Astrocyte (in vitro differentiated cells and primary cell): Measurements from ENCODE around the gene HES5.

Experiments used
- EZH2 ChIP-seq: IDR thresholded peaks from 2 replicates; pipeline ENCODE4 v1.6.1; 2012; ENCODE audit warnings: mild to moderate bottlenecking, low read length, inconsistent platforms; ENCODE audit not compliant: insufficient read depth
- TF ChIP-seq, protein P1 (sequence below): IDR thresholded peaks from 2 replicates; pipeline ENCODE4 v1.5.1; 2011; ENCODE audit warnings: low read depth, mild to moderate bottlenecking, inconsistent platforms, low read length, moderate library complexity; ENCODE audit not compliant: insufficient read depth

DNA sequence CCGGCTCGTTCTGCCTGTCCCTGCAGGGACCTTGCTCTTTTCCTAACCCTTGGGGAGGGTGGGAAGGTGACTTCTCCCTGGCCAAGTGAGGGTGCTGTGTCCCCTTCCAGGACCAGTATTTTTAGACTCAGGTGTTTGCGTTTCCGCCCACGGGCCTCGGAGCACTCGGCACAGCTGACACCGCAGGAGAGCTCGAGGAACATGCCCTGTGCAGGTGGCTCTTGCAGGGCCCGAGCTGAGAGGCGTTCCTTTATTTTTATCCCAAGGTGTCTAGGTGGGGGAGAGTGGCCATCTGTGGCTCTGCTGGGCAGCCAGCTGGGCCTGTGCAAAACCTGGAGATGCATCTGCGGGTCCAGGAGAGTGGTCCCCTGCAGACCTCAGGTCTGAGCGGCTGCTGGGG lies 38.0 kb downstream of the HES5 start:
- TF ChIP-seq, protein P1, sequence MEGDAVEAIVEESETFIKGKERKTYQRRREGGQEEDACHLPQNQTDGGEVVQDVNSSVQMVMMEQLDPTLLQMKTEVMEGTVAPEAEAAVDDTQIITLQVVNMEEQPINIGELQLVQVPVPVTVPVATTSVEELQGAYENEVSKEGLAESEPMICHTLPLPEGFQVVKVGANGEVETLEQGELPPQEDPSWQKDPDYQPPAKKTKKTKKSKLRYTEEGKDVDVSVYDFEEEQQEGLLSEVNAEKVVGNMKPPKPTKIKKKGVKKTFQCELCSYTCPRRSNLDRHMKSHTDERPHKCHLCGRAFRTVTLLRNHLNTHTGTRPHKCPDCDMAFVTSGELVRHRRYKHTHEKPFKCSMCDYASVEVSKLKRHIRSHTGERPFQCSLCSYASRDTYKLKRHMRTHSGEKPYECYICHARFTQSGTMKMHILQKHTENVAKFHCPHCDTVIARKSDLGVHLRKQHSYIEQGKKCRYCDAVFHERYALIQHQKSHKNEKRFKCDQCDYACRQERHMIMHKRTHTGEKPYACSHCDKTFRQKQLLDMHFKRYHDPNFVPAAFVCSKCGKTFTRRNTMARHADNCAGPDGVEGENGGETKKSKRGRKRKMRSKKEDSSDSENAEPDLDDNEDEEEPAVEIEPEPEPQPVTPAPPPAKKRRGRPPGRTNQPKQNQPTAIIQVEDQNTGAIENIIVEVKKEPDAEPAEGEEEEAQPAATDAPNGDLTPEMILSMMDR = no peak
- TF ChIP-seq EZH2 = no peak
